NK-92 (cell line): ENCODE data around the gene PLCH1.

Source experiments
- DNase-seq: peaks from one replicate; lab custom pipeline; 2025; ENCODE audit not compliant: unreplicated experiment; lab: John Stamatoyannopoulos, UW

PLCH1 gene

GRCh38 chr3:155356594-155357370 lies 388.1 kb downstream of the PLCH1 start:
- DNase-seq, result no peak

DNA sequence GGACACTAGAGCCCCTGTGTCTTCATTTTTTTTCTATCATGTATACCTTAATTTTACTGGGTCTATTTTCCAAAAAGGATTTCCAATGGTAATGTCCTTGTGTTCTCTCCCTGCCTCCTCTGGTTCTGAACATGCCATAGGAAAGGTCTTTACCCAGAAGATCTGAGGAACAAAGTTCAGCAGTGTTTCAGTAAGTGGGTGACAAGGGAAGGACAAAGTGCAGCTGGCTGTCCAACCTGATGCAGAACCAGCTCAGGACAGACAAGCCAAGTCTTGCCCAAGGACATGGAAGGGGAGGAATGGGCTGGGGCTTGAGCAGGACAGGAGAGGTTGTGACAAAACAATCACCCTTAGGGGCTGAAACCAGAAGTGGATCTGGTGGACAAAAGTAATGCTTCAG lies 390.2 kb downstream of the PLCH1 start:
- DNase-seq, result no peak

- DNase-seq, result no peak
Observed at GRCh38 chr3:155352900-155353490, 391.9 kb downstream of the PLCH1 start.

DNA sequence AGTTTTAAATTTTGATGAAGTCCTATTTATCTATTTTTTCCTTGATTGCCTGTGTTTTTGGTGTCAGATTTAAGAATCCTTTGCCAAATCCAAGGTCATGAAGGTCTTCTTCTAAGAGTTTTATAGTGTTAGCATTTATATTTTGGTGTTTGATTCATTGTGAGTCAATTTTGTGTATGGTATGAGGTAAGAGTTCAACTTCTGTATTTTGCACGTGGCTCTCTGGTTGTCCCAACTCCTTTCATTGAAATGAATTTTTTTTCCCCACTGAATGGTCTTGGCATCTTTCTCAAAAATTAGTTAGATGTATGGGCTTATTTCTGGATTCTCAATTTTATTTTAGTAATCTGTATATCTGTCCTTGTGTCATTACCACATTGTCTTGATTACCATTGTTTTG lies 394.3 kb downstream of the PLCH1 start:
- no peak for DNase-seq

GRCh38 chr3:155347901-155348300 lies 397.0 kb downstream of the PLCH1 start:
- no peak for DNase-seq

DNA sequence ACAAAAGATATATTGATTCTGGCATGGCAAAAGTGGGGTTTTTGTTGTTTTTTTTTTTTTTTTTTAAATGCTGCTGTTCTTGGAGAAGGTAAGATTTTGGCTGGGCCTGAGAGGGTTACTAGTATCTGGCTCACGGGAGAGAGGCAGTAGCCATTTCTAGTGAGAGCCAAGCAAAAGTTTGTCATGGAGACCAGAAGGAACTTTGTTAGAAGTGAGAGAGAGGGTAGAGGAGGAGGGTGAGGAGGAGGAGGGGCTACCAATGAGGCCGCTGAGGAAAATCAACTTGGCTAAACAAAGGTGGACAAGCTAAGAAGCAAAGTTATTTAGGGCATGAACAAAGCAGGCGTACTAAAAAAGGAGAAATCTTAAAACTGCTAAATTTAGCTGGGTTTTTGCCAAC lies 402.5 kb downstream of the PLCH1 start:
- no peak for DNase-seq

DNA sequence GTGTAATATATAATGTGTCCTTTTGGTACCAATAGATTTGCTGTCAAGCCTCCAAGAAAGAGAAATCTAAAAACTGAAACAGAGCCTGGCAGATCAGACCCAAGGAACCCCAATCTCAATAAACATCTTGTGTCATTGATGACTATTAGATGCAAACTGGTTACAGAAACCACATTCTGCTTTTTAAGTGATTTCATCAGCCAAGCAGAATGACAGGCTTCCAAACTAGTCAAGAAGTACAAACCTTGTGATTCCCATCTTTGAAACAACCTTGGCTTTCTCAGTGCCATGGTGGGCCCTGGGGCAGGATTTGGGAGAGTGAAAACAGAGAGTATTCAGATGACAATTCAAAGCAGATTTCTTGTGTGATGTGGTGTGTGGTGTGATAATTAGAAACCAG lies 405.8 kb downstream of the PLCH1 start:
- DNase-seq, result no peak

GRCh38 chr3:155335724-155336354 lies 409.0 kb downstream of the PLCH1 start:
- DNase-seq, result no peak

DNA sequence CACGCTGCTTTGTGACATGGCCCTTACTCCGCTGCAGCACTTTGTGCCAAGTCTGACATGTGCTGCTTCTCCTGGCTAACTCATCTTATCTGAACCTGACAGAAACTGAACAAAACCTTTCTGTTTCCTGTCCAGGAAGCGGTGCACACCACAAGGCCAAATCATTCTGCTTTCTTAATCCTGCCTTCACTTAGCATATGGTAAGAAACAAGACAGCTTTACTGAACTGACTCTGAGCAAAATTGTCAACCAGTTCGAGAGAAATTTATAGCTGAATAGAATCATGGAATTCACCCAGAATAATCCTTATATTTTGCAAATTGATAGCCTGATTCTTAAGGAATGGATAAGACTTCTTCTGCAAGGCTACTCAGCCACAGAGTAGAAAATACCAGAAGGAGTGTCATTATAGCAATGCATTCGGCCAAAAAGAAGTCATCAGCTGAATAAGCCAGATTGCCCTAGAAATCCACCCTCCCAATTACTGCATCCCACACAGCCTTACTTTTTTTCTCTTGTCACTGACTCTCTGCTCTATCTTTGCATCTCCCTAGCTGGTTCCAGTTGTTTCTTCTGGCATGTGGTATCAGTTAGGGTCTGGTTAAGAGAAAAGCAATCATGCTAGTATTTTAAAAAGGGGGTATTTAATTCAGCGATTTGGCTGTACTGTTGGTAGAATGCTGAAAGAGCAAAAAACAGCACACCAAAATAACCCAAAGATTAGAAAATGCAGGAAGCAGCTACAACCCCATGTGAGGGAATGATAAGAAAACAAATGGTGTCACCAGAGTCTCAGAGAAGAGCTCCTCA lies 409.8 kb downstream of the PLCH1 start:
- DNase-seq, result no peak

DNA sequence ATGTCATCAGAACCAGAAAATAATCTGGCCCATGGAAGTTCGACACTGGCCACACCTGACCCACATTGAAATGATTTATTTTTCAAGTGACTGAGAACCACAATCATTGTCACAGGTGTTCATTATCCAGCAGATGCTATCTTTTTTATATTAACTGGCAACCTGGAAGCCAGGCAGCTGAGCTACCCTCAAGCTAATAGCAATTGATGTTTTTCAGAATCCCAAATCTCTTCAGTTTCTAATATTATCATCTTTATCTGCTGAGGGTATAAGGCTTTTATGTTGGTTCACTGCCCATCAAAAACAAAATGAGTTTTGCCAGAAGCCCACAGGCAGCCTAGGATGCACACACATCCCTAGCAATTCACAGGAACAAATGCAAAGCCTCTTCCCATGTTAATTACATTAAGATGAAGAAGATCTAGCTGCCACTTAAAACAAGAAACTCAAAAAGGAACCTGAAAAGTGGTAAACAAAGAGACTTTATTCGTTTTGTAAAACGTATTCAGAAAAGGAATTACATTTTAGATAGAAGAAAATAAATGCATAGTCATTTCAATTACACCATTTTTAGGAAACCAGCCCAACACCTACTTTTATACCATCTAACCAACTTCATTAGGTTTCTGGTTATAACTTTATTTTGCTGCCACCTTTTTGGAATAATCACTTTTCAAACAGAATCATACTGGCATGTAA lies 410.5 kb downstream of the PLCH1 start:
- DNase-seq, result no peak

DNA sequence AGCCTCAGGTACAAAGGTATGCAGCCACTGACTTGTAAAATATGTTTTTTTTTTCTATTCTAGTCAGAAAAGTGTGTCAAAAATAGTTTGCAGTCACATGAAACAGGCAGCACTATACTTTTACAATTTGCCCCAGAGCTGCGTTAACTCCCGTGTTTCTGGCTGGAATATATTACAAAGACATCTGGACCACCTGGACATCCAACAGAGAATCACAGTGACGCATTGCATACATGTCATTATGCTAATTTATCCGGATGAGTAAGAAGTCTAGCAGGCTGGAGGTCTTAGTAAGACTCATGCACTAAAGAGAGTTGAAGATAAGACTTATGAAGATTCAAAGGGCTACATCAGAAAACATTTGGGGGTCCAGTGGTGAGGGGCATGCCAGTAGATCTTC lies 412.2 kb downstream of the PLCH1 start:
- no peak for DNase-seq

DNA sequence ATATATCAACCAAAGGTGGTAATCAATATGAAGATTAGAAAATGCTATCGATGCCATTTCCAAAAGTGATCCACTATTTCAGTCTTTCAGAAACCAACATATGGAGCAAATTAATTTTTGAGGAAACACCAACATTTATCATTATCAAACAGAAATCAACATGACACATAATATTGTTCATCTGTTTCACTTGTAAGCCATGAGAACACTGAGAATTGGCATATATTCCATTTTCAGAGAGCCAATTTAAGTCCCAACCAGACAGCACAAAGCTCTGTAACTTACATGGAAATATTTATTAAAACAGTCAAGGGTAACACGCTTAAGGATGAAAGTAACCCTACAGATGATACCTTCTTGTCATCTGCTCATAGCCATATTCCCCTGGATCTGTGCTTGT lies 413.8 kb downstream of the PLCH1 start:
- DNase-seq, result no peak

DNA sequence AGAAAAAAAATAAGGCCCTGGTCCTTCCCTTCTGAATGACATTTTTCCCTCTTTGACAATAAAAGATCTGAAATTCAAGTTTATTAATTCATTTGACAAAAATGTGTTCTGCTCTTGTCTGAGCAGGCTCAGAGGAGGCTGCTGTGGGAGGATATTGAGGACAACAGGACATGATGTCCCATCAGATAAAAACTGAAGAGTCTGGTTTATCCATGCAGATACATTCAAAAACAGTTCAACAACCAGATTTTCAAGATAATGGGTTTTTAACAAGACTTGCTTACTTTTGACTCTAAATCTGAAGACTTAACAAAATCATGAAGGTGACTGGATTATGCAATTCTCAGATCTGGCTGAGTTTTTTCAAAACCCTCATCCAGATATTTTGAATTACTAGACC lies 414.5 kb downstream of the PLCH1 start:
- no peak for DNase-seq

DNA sequence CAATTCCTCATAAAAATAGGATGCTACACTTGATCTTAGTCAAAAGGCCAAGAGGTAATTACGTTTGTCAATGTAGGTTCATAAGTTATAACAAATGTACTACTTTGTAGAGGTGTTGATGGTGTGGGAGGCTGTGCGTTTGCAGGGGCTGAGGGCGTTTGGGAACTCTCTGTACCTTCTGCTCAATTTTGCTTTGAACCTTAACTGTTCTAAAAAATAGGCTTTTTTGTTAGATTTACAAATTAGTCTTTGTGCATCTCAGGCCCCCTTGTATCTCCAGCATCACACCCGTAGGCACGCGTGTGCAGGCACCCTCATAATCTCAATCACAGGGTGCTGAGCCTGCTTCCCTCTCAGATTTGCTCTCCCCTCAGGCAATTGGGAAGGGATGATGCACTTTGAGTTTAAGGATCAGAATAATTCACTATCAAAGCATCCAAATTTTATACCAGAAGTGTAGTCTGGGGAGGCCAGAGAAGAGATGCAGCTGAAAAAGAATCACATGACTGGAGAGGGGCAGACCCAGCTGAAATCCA lies 415.3 kb downstream of the PLCH1 start:
- DNase-seq, result no peak

GRCh38 chr3:155327871-155328270 lies 417.0 kb downstream of the PLCH1 start:
- no peak for DNase-seq

DNA sequence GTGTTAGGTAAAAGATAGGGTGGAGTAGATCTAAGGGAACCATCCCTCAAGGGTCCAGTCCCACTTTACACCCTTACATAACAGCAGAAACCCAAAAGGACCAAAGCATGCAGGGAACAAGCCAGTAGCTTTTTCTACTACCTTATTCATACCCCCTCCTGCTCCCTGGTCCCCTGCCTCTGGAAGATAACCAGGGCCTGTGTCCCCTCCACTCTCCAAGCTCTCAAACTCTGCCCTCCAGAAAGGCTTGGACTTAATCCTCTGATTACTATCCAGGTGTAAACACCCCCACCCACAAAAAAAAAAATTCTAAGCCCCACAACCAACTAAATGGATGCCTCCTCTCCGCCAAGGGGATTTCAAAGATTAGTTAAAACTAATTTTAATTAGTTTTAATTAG lies 417.4 kb downstream of the PLCH1 start:
- no peak for DNase-seq

- DNase-seq, result no peak
Observed at GRCh38 chr3:155326901-155327300, 418.0 kb downstream of the PLCH1 start.

- DNase-seq, result no peak
Observed at GRCh38 chr3:155326244-155326643, 418.6 kb downstream of the PLCH1 start.
